HepG2 (cell line): ENCODE results near the gene FOXN3. TPM values are rescaled to one million over a fixed set of nuclear protein-coding genes. Genes with fewer than 3 reads are reported as not detected.

ENCODE experiments used
- ARID4A ChIP-seq: sonication (generic); formaldehyde crosslinking; IDR thresholded peaks from 2 replicates; pipeline ENCODE4 v1.5.0; 2020; ENCODE audit warnings: mild to moderate bottlenecking, missing genetic modification reagents, borderline replicate concordance
- CERS6 ChIP-seq: sonication (generic); formaldehyde crosslinking; IDR thresholded peaks from 2 replicates; pipeline ENCODE4 v1.5.0; 2020; ENCODE audit warnings: missing genetic modification reagents
- E2F5 ChIP-seq: sonication (generic); formaldehyde crosslinking; conservative IDR thresholded peaks from 2 replicates; pipeline ENCODE4 v1.4.0; 2020; ENCODE audit warnings: missing genetic modification reagents
- EP300 ChIP-seq, 3 experiments: sonication (generic) in 1 of 3; formaldehyde crosslinking in 1 of 3; IDR thresholded peaks; 2 replicates each; pipeline versions ENCODE4 v1.5.1 to v1.6.1; 2011 to 2020; ENCODE audit warnings: low read depth in 2 of 3, low read length in 2 of 3, borderline replicate concordance in 1 of 3, improper control_type of control experiment in 1 of 3, mild to moderate bottlenecking in 1 of 3, missing genetic modification reagents in 1 of 3, moderate library complexity in 1 of 3
- FOXK1 ChIP-seq: sonication (generic); formaldehyde crosslinking; IDR thresholded peaks from 2 replicates; pipeline ENCODE4 v1.4.0; 2020; ENCODE audit warnings: low read depth, missing genetic modification reagents, borderline replicate concordance
- GABPB1 ChIP-seq: IDR thresholded peaks from 2 replicates; pipeline ENCODE4 v1.6.1; 2016; ENCODE audit warnings: mild to moderate bottlenecking, missing genetic modification reagents, moderate library complexity, missing compliant biosample characterization
- HDAC1 ChIP-seq: sonication (generic); formaldehyde crosslinking; IDR thresholded peaks from 2 replicates; pipeline ENCODE4 v1.5.1; 2020; ENCODE audit warnings: mild to moderate bottlenecking, missing genetic modification reagents
- HNF4G ChIP-seq, 2 experiments: sonication (generic) in 1 of 2; formaldehyde crosslinking in 1 of 2; IDR thresholded peaks; 2 replicates each; pipeline versions ENCODE4 v1.4.0 to v1.6.1; 2011 to 2020; ENCODE audit warnings: borderline replicate concordance in 2 of 2, low read depth in 2 of 2, mild to moderate bottlenecking in 2 of 2, low read length in 1 of 2, missing genetic modification reagents in 1 of 2, moderate library complexity in 1 of 2
- NFYB ChIP-seq: sonication (generic); formaldehyde crosslinking; IDR thresholded peaks from 2 replicates; pipeline ENCODE4 v1.4.0; 2020; ENCODE audit warnings: missing genetic modification reagents
- ONECUT2 ChIP-seq: sonication (generic); formaldehyde crosslinking; IDR thresholded peaks from 2 replicates; pipeline ENCODE4 v1.4.0; 2020; ENCODE audit warnings: missing genetic modification reagents
- POLR2A ChIP-seq, 2 experiments: IDR thresholded peaks; 2 replicates each; pipeline ENCODE4 v1.6.1; 2011; ENCODE audit warnings: low read depth in 2 of 2, low read length in 2 of 2, mild to moderate bottlenecking in 1 of 2, moderate library complexity in 1 of 2; ENCODE audit not compliant: insufficient read depth in 1 of 2
- POLR2AphosphoS5 ChIP-seq: IDR thresholded peaks from 2 replicates; pipeline ENCODE4 v1.6.1; 2012; ENCODE audit warnings: low read depth, low read length
- RBM39 ChIP-seq: fragments of 200-400 bp; formaldehyde crosslinking; IDR thresholded peaks from one replicate; pipeline ENCODE4 v1.6.1; 2018; ENCODE audit warnings: antibody characterized with exemption, mild to moderate bottlenecking, low read depth, low read length; ENCODE audit not compliant: poor library complexity, severe bottlenecking
- RFXAP ChIP-seq: sonication (generic); formaldehyde crosslinking; IDR thresholded peaks from 2 replicates; pipeline ENCODE4 v1.4.0; 2020; ENCODE audit warnings: missing genetic modification reagents, borderline replicate concordance
- SIN3B ChIP-seq: fragments of 150-350 bp; IDR thresholded peaks from 2 replicates; pipeline ENCODE4 v1.6.1; 2014; ENCODE audit warnings: low read length
- SOX6 ChIP-seq, 2 experiments: fragments of 450-650 bp in 1 of 2; sonication (generic) in 1 of 2; formaldehyde crosslinking in 1 of 2; IDR thresholded peaks; 2 replicates each; pipeline versions ENCODE4 v1.4.0 to v1.6.1; 2017 to 2020; ENCODE audit warnings: antibody characterized with exemption in 1 of 2, mild to moderate bottlenecking in 1 of 2, missing genetic modification reagents in 1 of 2
- TAF1 ChIP-seq: sonication (generic); formaldehyde crosslinking; IDR thresholded peaks from 2 replicates; pipeline ENCODE4 v1.4.0; 2020; ENCODE audit warnings: missing genetic modification reagents
- ZFY ChIP-seq: sonication (generic); formaldehyde crosslinking; IDR thresholded peaks from 2 replicates; pipeline ENCODE4 v1.4.0; 2020; ENCODE audit warnings: missing genetic modification reagents
- ZNF577 ChIP-seq: sonication (generic); formaldehyde crosslinking; IDR thresholded peaks from 2 replicates; pipeline ENCODE4 v1.4.0; 2020; ENCODE audit warnings: mild to moderate bottlenecking, low read depth, missing genetic modification reagents, borderline replicate concordance
- polyA plus RNA-seq, 8 experiments: library from polyadenylated mRNA; depleted of rRNA in 3 of 8; stranded (reverse) in 7 of 8; unstranded in 1 of 8; fragments of >200 nt; fragmentation: Illumina TruSeq in 4 of 8; extraction: Trizol in 4 of 8; gene quantifications; 2 replicates each; pipeline versions ENCODE4 v1.2.1 to v1.2.3, GENCODE V29; 2011 to 2016; ENCODE audit warnings: low read depth in 4 of 8, missing spikeins in 1 of 8, mixed read lengths in 1 of 8; ENCODE audit not compliant: insufficient read depth in 1 of 8
- total RNA-seq, 5 experiments: library from RNA; depleted of rRNA; stranded (reverse); fragments of >200 nt; fragmentation: Illumina TruSeq; extraction: Trizol; gene quantifications; 2 replicates each; pipeline ENCODE4 v1.2.3, GENCODE V29; 2016; ENCODE audit warnings: low read depth in 1 of 5

Gene FOXN3
- total and polyA plus RNA-seq, 2 of the 13 experiments (the other 11 are each of a cell fraction or from before 2014, with no cell fraction given) = 32.4 to 70.2 TPM

- peak in 1 of 2 experiments; percentile 21; a peak in 1 of 4 replicates for TF ChIP-seq EP300 (IDR thresholded peaks at IDR 0.05; ENCODE audit: low read depth in 2 of 2, low read length in 2 of 2)
- no peak for TF ChIP-seq EP300 (CRISPR knock-in tag; IDR thresholded peaks at IDR 0.05; ENCODE audit: borderline replicate concordance)
- TF ChIP-seq POLR2AphosphoS5 = peak; percentile 64
- TF ChIP-seq POLR2A (IDR thresholded peaks at IDR 0.05; ENCODE audit: insufficient read depth in 1 of 2, low read depth in 2 of 2, low read length in 2 of 2) = peak; percentile 31 to 66
- TF ChIP-seq HDAC1 = peak; percentile 64
- TF ChIP-seq GABPB1 (CRISPR knock-in tag) = peak; percentile 18; the same call in 1 of the 2 replicates
- TF ChIP-seq ZNF577 = no peak
- peak; percentile 51; the same call in 1 of the 2 replicates for TF ChIP-seq FOXK1
- TF ChIP-seq CERS6 (CRISPR knock-in tag) = no peak
- TF ChIP-seq SIN3B = no peak; the same call in 1 of the 2 replicates
- TF ChIP-seq HNF4G (IDR thresholded peaks at IDR 0.05; ENCODE audit: borderline replicate concordance, low read depth, low read length) = no peak
- TF ChIP-seq HNF4G (CRISPR knock-in tag; IDR thresholded peaks at IDR 0.05; ENCODE audit: borderline replicate concordance, low read depth) = no peak
- peak; percentile 28; the same call in 1 of the 2 replicates for TF ChIP-seq ZFY (CRISPR knock-in tag)
- peak; percentile 82 for TF ChIP-seq ARID4A (CRISPR knock-in tag)
- peak; percentile 91 for TF ChIP-seq NFYB
- TF ChIP-seq TAF1 (CRISPR knock-in tag) = 0 out of 2 replicates have a peak, but pooled peaks have one; percentile 23
- TF ChIP-seq E2F5 (CRISPR knock-in tag) = no peak
- TF ChIP-seq RBM39 = peak; percentile 51
- TF ChIP-seq ONECUT2 (CRISPR knock-in tag) = peak; percentile 87
- TF ChIP-seq RFXAP = no peak
- TF ChIP-seq SOX6 (IDR thresholded peaks at IDR 0.05) = no peak
- TF ChIP-seq SOX6 (CRISPR knock-in tag; IDR thresholded peaks at IDR 0.05) = 0 out of 2 replicates have a peak, but pooled peaks have one; percentile 28
Observed at GRCh38 chr14:89416002-89416995, 734 bp downstream of the FOXN3 start (continued).
